HL-60 (cell line): ENCODE measurements around the gene PLAC8.

ENCODE experiments used
- DNase-seq, 2 experiments: peaks; one replicate each; pipeline ENCODE4 v3.0.0-alpha.2; 2010 to 2020; ENCODE audit warnings: low read depth in 1 of 2, low spot score in 1 of 2
- H3K27ac ChIP-seq: fragments of 250-450 bp; sonication (Bioruptor Pico); replicated peaks from 2 replicates; pipeline ENCODE4 v1.5.1; 2020; ENCODE audit warnings: mild to moderate bottlenecking, moderate library complexity
- H3K27me3 ChIP-seq: fragments of 250-450 bp; sonication (Bioruptor Pico); 2 replicates; pipeline ENCODE4 v1.5.1; 2021; ENCODE audit warnings: mild to moderate bottlenecking, moderate library complexity; ENCODE audit not compliant: insufficient read depth, poor library complexity, severe bottlenecking
- H3K4me3 ChIP-seq: replicated peaks from 2 replicates; pipeline ENCODE4 v1.5.1; 2011; ENCODE audit warnings: mild to moderate bottlenecking, control low read depth, low read length; ENCODE audit not compliant: insufficient read depth
- GABPA ChIP-seq: IDR thresholded peaks from 2 replicates; pipeline ENCODE4 v1.6.1; 2012; ENCODE audit warnings: low read depth
- POLR2AphosphoS5 ChIP-seq: IDR thresholded peaks from 2 replicates; pipeline ENCODE4 v1.6.1; 2012; ENCODE audit warnings: low read depth
- SPI1 ChIP-seq: IDR thresholded peaks from 2 replicates; pipeline ENCODE4 v1.6.1; 2012; ENCODE audit warnings: low read depth, mild to moderate bottlenecking, borderline replicate concordance
- TF ChIP-seq, protein P1 (sequence below): IDR thresholded peaks from one replicate; pipeline ENCODE4 v1.5.1; 2011; ENCODE audit warnings: low read length, control low read depth, inconsistent platforms; ENCODE audit not compliant: insufficient read depth
- TF ChIP-seq, protein P2 (sequence below): IDR thresholded peaks from 2 replicates; pipeline ENCODE4 v1.6.1; 2012; ENCODE audit warnings: low read depth; ENCODE audit not compliant: insufficient replicate concordance

Gene PLAC8

DNA sequence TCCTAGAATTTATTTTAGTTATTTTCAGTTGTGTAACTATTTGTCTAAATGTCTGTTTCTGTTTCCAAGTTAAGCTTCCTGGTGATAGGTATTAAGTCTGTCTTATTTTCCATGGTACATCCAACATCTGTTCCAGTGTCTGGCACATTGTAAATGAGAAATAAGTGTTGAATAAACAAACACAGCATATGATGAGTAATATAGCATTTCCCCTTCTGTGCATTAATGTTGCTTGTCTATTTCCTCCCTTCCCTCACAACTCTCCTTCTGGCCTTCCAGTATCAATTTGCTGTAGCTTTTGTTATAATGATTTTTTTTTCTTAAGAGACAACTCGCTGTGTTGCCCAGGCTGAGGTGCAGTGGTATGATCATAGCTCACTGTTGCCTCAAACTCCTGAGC, 43.4 kb downstream of the PLAC8 start:
- TF ChIP-seq, protein P1, sequence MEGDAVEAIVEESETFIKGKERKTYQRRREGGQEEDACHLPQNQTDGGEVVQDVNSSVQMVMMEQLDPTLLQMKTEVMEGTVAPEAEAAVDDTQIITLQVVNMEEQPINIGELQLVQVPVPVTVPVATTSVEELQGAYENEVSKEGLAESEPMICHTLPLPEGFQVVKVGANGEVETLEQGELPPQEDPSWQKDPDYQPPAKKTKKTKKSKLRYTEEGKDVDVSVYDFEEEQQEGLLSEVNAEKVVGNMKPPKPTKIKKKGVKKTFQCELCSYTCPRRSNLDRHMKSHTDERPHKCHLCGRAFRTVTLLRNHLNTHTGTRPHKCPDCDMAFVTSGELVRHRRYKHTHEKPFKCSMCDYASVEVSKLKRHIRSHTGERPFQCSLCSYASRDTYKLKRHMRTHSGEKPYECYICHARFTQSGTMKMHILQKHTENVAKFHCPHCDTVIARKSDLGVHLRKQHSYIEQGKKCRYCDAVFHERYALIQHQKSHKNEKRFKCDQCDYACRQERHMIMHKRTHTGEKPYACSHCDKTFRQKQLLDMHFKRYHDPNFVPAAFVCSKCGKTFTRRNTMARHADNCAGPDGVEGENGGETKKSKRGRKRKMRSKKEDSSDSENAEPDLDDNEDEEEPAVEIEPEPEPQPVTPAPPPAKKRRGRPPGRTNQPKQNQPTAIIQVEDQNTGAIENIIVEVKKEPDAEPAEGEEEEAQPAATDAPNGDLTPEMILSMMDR, result no peak
- TF ChIP-seq GABPA (no peak), POLR2AphosphoS5 (no peak), SPI1 (no peak)
- TF ChIP-seq, protein P2, sequence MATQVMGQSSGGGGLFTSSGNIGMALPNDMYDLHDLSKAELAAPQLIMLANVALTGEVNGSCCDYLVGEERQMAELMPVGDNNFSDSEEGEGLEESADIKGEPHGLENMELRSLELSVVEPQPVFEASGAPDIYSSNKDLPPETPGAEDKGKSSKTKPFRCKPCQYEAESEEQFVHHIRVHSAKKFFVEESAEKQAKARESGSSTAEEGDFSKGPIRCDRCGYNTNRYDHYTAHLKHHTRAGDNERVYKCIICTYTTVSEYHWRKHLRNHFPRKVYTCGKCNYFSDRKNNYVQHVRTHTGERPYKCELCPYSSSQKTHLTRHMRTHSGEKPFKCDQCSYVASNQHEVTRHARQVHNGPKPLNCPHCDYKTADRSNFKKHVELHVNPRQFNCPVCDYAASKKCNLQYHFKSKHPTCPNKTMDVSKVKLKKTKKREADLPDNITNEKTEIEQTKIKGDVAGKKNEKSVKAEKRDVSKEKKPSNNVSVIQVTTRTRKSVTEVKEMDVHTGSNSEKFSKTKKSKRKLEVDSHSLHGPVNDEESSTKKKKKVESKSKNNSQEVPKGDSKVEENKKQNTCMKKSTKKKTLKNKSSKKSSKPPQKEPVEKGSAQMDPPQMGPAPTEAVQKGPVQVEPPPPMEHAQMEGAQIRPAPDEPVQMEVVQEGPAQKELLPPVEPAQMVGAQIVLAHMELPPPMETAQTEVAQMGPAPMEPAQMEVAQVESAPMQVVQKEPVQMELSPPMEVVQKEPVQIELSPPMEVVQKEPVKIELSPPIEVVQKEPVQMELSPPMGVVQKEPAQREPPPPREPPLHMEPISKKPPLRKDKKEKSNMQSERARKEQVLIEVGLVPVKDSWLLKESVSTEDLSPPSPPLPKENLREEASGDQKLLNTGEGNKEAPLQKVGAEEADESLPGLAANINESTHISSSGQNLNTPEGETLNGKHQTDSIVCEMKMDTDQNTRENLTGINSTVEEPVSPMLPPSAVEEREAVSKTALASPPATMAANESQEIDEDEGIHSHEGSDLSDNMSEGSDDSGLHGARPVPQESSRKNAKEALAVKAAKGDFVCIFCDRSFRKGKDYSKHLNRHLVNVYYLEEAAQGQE, result no peak
- no peak overlapping the region for H3K27ac ChIP-seq
- H3K4me3 ChIP-seq, result no peak overlapping the region
- DNase-seq, result no peak
- H3K27me3 ChIP-seq, result no peaks in the 10 kb centered on the region

DNA sequence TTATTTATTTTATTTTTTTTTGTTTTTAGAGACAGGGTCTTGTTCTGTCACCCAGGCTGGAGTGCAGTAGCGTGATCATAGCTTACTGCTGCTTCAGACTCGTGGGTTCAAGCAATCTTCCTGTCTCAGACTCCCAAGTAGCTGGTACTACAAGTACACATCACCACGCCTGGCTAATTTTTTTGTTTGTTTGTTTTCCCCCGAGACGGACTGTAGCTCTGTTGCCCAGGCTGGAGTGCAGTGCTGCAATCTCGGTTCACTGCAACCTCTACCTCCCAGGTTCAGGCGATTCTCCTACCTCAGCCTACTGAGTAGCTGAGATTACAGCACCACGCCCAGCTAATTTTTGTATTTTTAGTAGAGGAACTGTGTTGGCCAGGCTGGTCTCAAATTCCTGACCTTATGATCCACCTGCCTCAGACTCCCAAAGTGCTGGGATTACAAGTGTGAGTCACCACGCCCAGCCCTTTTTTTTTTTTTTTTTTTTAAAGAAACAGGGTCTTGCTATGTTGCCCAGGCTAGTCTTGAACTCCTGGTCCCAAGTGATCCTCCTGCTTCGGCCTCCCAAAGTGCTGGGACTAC, 47.4 kb downstream of the PLAC8 start:
- H3K4me3 ChIP-seq, result no peak overlapping the region

DNA sequence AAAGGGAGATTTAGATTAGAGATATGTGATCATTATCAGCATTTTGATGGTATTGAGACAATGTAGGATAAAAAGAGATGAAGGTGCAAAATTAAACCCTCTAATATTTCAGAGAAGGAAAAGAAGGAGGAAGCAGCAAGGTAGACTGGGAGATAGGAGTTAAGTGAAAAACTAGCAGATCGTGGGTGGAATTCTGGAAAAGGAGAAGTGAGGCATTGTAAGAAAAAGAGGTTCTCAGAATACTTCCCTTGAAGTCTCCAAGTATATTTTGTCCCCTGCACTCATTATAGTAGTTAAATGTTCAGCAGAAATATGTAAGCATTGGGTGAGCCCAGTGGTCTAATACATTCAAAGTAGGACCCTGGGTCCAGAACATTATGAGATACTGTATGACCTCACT, 49.3 kb downstream of the PLAC8 start:
- Histone ChIP-seq H3K27ac (no peak overlapping the region), H3K4me3 (no peak overlapping the region), H3K27me3 (no peaks in the 10 kb centered on the region)
- DNase-seq, result no peak
- TF ChIP-seq, protein P1, result no peak
- TF ChIP-seq SPI1 (peak; percentile 82), POLR2AphosphoS5 (no peak)
- TF ChIP-seq, protein P2, result no peak

More for the DNA sequence above, 47.4 kb downstream of the PLAC8 start:
- TF ChIP-seq SPI1 (no peak), GABPA (no peak), POLR2AphosphoS5 (no peak)
- TF ChIP-seq, protein P2, result no peak
- TF ChIP-seq, protein P1, result no peak
- H3K27me3 ChIP-seq, result no peaks in the 10 kb centered on the region
- no peak overlapping the region for H3K27ac ChIP-seq
- DNase-seq, result no peak
